Fibroblast of peridontal ligament (primary cell): Measurements from ENCODE around the gene CLTC.

Experiments
- DNase-seq: peaks from one replicate; pipeline ENCODE4 v3.0.0-alpha.2; 2010; ENCODE audit errors: extremely low read depth

Gene CLTC

DNA sequence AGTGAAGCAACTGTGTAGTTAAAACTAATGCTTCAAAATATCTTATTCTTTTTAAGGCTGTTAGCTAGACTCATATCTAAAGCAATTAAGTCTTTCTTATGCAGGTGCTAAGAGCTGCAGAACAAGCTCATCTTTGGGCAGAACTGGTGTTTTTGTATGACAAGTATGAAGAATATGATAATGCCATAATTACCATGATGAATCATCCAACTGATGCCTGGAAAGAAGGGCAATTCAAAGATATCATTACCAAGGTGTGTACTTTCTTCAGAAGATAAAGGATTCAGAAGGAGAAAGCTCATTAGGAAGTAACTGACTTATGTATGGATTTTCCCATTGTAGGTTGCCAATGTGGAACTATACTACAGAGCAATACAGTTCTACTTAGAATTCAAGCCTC lies 63.6 kb downstream of the CLTC start:
- no peak for DNase-seq

DNA sequence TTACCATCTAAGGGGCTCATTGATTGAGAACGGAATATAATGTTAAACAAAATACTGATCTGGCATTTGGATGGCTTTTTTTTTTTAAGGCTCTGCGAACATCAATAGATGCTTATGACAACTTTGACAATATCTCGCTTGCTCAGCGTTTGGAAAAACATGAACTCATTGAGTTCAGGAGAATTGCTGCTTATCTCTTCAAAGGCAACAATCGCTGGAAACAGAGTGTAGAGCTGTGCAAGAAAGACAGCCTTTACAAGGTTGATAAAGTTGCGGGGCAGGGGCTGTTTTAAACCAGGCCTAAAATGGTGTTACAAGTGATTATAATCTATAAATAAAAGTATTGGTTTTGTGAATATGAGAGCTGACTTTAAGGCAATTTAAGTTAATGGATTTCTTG lies 65.3 kb downstream of the CLTC start:
- DNase-seq, result no peak

DNA sequence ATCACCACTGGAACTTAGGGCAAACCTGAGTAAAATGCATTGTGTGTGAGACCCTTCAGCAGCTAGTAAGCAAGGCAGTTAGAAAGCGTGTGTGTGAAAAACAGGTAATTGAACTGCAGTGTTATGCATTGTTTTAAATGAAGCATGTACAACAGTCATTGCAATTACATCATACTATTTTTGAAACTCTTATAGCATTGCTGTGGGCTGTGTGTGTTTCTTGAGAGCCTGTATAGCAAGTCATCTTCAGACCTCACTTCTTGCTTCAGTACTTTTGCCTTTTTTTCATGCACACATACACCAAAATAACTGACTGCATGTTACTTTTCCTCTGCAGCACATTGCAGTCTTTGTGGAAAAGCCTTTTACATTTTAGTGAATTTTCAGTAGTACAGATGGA lies 68.3 kb downstream of the CLTC start:
- peak; percentile 47 for DNase-seq

DNA sequence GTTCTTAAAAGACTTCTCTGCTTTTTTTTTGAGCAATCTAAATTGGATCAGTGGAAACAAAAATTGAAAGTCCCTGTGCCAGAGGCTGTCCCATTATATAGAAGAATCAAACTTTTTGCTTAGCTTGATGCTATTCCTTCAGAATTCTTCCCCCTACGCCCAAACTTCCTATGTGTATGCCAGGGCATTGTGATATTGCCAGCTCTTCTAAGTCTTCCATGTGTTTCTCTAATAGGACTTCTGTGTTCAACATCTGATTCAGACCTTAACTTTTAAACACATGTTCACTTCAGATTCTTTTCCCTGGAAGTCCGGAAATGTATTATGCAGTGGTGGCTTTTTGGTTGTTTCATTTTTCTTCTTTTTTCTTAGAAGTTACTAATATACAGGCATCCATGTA lies 68.8 kb downstream of the CLTC start:
- DNase-seq, result peak; percentile 29

DNA sequence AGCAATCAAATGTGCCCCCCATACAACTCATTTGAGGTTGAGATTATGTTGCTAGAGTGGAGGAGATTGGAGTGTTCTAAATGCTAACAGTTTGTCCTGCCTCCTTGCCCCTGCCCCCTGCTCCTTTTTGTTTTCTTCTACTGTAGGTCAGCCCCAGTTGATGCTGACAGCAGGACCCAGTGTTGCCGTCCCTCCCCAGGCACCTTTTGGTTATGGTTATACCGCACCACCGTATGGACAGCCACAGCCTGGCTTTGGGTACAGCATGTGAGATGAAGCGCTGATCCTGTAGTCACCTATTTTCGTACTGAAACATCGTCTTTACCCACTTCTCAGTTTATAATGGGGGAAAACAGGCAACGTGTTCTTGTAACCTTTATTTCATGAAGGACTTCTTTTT lies 73.9 kb downstream of the CLTC start:
- no peak for DNase-seq

DNA sequence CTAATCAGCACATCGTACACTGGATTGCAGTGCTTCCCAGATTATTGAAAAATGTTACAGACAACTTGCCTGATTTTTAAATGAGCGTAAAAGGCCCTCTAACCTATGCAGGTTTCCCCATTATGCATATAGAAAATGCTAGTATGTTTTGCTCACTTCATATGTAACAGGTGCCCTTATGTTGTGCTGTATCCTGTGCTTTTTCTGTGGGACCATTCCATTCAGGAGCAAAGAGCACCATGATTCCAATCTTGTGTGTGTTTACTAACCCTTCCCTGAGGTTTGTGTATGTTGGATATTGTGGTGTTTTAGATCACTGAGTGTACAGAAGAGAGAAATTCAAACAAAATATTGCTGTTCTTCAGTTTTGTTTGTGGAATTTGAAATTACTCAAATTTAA lies 74.6 kb downstream of the CLTC start:
- no peak for DNase-seq

DNA sequence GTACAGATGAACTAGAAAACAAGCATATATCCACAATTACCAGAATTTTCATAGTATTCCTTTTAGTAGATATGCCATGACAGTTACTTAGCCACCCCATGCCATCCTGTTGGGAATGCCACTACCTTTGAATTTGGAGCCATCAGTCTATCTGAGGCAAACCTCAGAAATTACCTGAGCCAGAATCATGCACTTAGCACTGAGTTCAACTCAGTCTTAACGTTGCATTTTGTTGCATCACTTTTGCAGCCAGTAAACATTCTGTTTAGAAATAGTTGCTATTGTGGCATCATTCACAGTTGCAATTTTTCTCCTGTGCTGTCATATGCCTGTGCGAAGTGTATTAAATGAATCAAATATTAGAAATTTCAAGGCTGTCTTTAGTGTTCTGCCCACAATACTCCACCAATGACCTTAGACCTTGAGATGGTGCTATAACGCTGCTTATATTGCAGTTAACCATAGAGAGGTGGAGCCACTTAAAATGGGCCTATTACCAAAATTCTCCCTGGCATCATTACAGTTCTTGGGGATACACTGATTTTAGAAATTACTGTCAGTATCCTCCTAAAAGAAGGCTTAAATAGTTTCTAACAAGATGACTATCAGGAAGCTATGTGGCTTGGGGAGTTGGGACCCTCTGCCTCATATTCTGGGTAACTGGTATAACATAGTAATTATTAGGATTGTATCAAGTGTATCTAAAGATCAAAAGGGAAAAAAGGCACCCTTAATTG lies 76.4 kb downstream of the CLTC start:
- peak; percentile 37 for DNase-seq

DNA sequence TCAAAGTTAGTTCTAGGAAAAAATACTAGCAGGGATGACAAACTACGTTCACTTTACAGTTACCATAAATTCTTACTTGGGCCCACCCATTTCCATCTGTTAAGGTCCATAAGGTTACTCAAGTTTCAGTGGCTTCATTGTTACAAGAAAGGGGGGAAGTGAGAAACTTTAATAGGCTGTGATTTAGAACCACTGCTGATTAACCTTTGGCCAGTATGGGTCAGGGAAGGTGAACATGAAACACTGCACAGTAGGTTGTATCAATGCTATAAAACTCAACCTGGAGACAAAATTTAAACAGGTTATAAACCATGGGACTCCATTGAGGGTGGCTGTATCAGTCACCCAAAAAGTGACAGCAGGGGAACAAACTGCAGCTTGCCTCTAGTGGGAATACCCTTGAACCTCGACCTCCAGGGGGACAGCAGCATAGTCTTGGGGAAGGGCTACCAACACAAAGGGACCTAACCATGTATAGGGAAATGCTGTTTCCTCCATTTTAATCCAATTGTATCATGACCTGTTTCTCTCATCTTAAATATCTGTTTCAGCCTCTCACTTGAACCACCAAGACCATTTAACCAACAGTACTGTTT lies 77.1 kb downstream of the CLTC start:
- DNase-seq, result no peak

DNA sequence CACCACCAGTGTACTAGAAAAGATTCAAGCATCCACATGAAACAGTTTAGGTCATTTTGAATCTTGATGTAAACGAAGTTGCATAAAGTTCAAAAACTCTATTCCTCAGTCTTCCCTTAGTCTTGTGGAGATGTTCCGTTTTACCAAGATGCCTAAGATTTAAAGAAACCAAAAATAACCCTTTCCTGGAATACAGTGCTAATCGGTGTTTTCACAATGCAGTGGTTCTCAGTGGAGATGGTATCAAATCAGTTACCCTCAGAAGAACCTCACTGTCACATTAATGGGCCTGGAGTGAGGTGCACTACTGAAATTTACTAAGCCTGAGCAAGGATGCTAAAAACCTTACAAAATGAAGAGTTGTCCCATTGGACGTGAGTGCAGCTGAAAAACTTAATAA lies 78.4 kb downstream of the CLTC start:
- no peak for DNase-seq

DNA sequence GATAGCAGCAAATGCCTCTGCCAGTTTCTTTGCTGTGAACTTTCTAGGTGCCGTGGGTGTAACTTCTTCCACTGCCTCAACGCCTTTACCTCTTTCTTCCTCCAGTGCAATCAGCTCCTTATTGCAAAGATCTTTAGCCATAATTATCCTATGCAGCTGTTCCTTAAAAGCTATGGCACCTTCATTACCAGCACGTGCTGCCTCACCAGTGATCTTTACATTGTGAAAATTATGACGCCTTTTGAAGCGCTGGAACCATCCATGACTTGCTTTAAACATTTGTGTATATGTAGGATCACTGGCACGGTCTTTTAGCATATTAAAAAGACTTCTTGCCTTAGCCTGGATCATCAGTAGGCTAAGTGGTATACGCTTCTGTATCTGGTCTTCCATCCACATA lies 79.5 kb downstream of the CLTC start:
- no peak for DNase-seq

DNA sequence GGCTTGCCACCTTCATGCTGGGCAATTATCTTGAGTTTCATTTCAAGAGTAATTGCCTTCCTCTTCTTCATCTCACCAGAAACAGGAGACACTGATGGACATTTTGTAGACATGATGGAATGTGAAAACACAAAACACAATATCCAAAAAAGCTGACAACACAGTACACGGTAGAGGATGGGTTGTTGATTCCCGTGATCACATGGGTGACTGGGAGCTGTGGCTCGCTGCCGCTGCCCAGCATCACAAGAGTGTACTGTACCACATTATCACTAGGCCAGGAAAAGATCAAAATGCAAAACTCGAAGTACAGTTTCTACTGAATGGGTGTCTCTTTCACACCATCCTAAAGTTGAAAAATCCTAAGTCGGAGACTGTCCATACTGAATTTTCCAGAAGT lies 80.1 kb downstream of the CLTC start:
- no peak for DNase-seq

DNA sequence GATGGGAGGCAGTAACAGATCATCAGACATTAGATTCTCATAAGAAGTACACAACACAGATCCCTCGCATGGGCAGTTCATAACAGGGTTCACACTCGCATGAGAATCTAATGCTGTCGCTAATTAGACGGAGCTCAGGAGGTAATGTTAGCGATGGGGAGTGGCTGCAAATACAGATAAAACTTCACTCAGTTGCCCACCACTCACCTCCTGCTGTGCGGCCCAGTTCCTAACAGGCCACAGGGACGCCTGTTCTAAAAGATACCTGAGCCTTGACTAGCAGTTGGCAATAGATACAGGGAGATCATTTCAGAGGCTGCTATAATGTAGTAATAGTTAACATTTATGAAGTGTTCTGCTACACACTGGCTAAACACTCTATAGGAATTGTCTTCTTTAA lies 82.6 kb downstream of the CLTC start:
- DNase-seq, result no peak

DNA sequence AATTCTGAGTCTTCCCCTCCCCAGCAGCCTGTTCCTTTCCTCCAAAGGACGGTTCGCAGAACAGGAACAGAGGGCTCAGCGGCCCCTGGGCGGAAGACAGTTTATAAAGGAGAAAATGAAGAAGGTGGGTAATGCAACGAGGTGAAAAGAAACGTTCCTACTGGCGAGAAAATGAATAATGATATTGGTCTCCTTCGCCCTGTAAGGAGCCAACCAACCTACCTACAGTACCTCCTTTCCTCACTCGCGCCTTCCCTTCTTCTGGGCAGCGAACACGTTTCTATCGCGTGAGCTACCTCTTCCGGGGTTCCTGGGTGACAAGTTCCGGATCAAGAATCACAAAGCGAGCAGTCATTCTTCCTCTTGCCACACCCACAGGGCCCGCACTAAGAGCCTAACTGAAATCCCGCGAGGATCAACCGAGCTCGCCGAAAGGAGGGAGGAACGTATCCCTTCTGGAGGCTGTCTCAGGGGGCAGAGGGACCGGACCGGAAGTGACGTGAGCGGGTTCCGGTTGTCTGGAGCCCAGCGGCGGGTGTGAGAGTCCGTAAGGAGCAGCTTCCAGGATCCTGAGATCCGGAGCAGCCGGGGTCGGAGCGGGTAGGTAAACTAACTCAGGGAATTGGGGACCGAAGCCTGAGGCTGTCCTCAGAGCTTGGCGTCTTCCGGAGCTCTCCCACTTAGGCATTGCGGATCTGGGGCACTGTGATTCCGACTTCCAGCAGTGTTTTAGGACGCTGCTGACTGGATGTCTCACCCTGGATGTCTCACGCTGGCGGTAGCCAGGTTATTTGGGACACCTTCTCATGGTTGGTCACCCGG lies 87.7 kb downstream of the CLTC start, which contains the start of the genes PTRH2 and VMP1:
Gene PTRH2 (minus strand): TSS at position 282 of the 822 bp plus-strand sequence. CDS start 9,452 bp downstream, outside the sequence.
Gene VMP1 (plus strand): TSS at position 506 of the 822 bp plus-strand sequence. CDS start 23,793 bp downstream, outside the sequence.
- DNase-seq, result peak; percentile 100

DNA sequence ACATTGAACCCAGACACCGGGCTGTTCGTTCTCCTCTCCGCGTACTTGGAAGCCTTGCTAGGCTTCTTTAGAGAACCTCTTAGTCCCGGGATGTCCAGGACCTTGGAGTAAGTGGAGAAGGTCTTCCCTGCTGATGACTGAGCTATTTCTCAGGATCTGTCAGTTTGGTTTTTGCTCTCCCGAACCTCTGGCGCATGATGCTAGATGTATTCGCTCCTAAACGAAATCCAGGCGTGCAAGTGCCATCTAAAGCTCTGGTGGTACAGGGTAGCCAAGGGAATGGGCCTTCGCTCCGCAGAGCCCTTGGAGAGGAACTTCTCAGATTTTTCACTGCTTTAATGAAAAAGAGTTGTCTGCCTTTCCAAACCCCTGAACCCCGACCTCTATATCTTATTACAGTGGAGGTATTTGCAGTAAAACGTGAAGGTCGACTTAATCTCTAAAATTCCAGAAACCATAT lies 88.3 kb downstream of the CLTC start:
- peak; percentile 53 for DNase-seq

DNA sequence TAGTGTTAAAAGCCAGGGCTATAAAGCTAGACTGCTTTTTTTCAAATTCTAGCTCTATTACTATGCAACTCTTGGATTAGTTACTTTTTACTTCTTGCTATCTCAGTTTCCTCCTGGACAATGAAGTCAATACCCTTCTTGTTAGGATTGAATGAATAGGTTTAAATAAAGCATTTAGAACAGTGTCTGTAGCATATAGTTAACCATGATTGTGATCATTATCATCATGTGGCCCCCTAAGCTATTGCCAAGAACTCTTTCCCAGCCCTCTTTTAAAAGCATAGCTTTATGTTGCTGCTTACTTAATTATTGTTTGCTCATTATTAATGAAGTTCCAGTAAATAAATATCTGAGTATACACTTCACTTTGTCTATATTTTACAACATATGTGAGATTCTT lies 92.2 kb downstream of the CLTC start:
- no peak for DNase-seq

DNA sequence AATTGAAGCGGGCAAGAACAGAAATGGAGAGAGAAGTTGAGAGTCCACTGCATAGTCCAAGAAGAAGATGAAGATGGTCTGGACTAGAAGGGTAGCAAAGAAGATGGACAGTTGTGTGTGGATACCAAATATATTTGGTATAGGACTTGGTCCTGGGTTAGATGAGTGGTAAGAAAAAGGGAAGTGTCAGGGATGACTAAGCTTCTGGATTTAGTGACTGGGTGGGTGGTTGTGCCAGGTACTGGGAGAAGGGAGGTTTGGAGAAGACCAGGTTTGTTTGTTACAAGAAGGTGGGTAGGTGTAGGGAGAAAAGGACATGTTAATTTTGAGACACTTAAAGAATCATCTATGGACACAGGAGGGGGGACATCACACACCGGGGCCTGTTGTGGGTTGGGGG lies 93.2 kb downstream of the CLTC start:
- no peak for DNase-seq

DNA sequence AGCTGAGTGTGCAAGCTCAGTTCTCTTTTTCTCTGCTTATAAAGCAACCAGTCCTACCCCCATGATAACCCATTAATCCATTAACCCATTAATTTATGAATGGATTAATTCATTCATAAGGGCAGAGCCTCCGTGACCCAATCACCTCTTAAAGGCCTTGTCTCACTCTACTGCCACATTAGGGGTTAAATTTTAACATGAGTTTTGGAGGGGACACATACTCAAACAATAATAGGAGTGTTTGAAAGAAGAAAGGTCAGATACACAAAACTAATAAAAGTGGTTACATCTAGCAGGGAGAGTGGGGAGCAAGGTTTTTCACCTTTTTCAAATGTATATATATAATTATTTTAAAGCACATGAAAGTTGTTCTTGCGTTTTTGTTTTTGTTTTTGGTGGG lies 94.6 kb downstream of the CLTC start:
- no peak for DNase-seq

DNA sequence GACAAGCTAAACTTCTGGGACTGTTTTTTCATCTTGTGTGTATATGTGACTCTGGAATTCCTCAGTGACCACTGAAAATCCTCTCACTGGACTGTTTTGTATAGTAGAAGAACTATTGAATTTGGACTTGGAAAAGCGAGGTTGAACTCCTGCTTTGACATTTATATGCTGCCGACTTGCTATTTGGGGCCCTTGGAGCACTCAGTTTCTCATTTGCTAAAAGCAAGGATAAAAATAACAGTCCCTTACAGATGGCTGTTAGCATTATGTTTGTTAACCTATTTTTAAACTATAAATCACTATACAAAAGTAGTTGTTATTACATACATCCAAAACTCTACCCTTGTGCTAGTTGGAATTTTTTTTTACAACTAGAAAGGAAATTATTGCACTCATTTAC lies 96.7 kb downstream of the CLTC start:
- DNase-seq, result no peak

DNA sequence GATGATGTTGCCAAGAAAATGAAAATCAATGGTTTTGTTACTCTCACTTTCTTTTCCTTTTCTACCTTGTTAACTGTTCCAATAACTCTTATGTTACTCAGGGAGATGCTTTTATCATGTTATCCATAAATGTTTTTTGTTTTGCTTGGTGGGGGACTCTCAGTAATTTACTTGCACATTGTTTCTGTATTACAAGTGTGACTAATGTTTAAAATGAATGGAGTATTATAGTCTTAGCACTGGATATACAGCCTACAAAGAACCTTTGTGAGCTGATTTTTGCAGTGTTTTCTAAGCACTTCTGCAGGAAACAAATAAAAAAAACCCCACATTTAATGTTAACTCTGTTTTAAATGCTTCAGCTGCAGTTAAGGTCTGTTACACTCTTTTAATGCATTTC lies 99.8 kb downstream of the CLTC start:
- DNase-seq, result no peak

DNA sequence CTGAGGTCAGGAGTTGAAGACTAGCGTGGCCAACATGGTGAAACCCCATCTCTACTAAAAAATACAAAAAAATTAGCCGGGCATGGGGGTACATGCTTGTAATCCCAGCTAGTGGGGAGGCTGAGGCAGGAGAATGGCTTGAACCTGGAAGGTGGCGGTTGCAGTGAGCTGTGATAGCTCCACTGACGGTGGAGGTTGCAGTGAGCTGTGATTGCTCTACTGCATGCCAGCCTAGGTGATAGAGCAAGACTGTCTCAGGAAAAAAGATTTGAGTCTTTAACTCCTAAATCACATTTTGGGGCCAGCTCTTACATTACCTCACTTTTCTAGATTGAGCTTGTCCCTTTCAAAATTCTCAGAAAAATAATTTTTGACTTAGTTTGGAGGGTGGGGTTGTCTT lies 102.9 kb downstream of the CLTC start:
- DNase-seq, result no peak

DNA sequence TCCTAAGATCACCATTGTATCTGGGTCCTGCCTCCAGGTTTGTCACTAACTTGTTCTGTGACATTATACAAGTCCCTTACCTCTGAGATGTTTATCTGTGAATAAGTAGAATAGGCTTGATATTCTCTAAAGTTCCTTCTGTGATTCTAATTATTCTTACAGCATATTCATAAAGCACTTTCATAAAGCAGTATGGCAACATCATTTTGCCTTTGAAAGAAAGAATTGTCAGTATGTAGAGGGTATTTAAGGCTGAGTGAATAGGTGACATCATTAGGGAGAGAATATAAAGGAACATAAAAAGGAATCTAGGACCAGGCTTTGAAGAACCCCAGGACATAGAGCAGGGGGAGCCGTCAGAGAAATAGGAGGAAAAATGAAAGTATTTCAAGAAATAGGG lies 103.3 kb downstream of the CLTC start:
- DNase-seq, result no peak

DNA sequence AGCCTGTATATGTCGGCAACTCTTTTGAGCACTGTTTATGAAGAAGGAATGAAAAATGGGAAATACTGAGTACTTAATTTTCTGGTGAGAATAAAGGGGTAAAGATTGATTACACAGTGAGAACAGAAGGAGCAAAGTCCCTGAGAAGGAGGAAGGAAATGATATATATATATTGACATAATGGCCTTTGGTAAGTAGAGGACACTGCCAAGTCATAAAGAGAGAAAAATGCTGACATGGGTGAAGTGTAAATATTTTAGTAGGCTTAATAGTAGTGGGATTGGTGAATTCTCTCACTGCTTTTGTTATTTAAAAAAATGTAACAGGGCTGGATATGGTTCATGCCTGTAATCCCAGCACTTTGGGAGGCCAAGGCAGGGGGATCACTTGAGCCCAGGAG lies 103.9 kb downstream of the CLTC start:
- no peak for DNase-seq

DNA sequence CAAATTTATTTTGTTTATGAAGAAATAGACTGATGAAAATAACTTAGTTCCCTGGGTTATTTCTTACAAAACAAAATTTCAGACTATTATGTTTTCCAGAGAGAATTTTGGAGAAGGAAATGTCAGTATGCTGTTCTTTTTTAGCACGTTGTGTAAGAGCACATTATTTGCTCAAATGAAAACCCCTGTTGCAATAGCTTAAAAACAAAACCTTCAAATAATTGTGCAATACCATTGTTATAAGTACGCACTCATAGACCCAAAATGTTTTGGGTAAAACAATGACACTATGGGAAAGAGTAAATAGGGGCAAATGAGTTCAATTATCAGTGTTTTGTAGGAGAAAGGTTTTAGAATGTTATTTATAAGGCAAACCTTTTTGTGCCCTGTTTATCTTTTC lies 106.0 kb downstream of the CLTC start:
- peak; percentile 76 for DNase-seq
